ENCODE measurements around the gene FMN1. TPM values are rescaled to one million over a fixed set of nuclear protein-coding genes. Genes with fewer than 3 reads are reported as not detected.

Gene FMN1
- total and polyA plus RNA-seq, 2 of the 8 experiments (the other 6 are each of a cell fraction or from before 2014, with no cell fraction given) = 0.27 to 3.7 TPM

DNA sequence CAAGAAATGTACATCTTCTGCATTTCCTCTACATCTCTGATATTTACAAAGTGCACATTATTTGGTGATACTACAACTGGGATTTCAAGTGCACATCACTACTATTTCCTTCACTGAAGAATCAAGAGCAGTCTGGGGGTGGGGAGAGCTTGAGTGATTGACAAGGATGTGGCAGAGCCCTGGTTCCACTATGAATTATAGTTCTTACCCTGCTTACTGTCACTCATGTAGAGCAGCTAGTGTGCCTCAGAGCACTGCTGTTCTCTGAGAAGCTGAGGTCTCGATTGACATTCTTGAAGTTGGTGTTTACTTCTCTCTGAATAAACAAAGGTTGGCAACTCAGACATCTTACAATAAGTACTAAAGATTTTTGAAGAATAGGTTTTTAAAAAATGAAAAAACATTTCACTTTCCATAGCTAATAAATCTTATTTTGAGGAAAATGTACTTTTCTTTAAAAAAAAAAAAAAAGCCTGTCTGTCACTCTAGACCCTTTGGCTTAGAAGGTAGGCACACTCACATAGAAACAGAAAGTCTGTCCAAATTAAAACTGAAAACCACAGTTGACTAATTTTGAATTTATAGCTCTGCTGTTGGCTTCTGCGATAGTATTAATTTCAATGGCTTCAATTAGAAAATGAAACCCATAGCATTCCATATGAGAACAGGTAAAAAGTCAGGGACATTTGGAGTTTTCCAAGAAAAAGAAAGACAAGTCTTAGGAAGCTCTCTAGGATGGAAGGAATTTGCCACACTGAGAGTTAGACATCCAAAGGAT lies 471.2 kb downstream of the FMN1 start:
- no peak for DNase-seq (ENCODE audit: low read depth in 1 of 2, low spot score in 2 of 2)
- Histone ChIP-seq H3K79me1 (ENCODE audit: low read depth, low read length) (no peaks in the 10 kb centered on the region), H3K18ac (ENCODE audit: extremely low read depth, low read length) (no peak overlapping the region), H2AK5ac (ENCODE audit: low read depth, low read length) (no peak overlapping the region), H3K79me2 (ENCODE audit: control insufficient read depth in 1 of 2, insufficient read depth in 2 of 2, low read length in 2 of 2) (no peaks in the 10 kb centered on the region), H2BK15ac (ENCODE audit: low read length) (no peak overlapping the region), H3K9me3 (ENCODE audit: insufficient read depth in 2 of 2, low read depth in 1 of 2, low read length in 1 of 2) (no peaks in the 10 kb centered on the region), H3K27ac (ENCODE audit: low read depth, low read length) (no peak overlapping the region), H3K36me3 (ENCODE audit: control insufficient read depth in 2 of 4, insufficient read depth in 4 of 4, low read length in 3 of 4) (no peaks in the 10 kb centered on the region; a peak in 1 of 8 replicates), H4K8ac (ENCODE audit: extremely low read depth, insufficient read depth, low read length) (no peak overlapping the region), H2BK5ac (ENCODE audit: low read depth, low read length) (no peak overlapping the region), H3K4me3 (ENCODE audit: extremely low read depth in 1 of 4, insufficient read depth in 2 of 4, low read depth in 3 of 4, low read length in 4 of 4) (no peak overlapping the region), H4K91ac (replicated peaks; ENCODE audit: insufficient read length, low read length) (no peak overlapping the region), H3K56ac (replicated peaks; ENCODE audit: insufficient read length, low read depth, low read length) (no peak overlapping the region), H2BK20ac (ENCODE audit: low read length) (no peak overlapping the region), H4K5ac (ENCODE audit: insufficient read length, low read depth, low read length) (no peak overlapping the region), H3K23me2 (ENCODE audit: low read depth, low read length) (peaks cover 10% of the 10 kb centered on the region; the same call in 1 of the 2 replicates), H3K14ac (ENCODE audit: insufficient read length) (no peak overlapping the region), H3K27me3 (replicated peaks in 1 of 4; ENCODE audit: control insufficient read depth in 3 of 4, extremely low read depth in 1 of 4, insufficient read depth in 3 of 4, low read length in 3 of 4) (peaks cover 15 to 29% (median 23%) of the 10 kb centered on the region in 4 experiments), H3K4me2 (ENCODE audit: insufficient read depth in 1 of 2, low read depth in 2 of 2, low read length in 2 of 2) (no peak overlapping the region), H2BK12ac (ENCODE audit: low read depth, low read length) (no peak overlapping the region; the same call in 1 of the 2 replicates), H3K4me1 (replicated peaks in 1 of 4; ENCODE audit: control insufficient read depth in 3 of 4, insufficient read depth in 4 of 4, low read length in 3 of 4) (peaks cover 0 to 6% (median 5%) of the 10 kb centered on the region in 4 experiments; a peak in 6 of 7 replicates), H3K4ac (replicated peaks; ENCODE audit: insufficient read length, low read depth, low read length) (no peak overlapping the region), H3K23ac (ENCODE audit: insufficient read length) (no peak overlapping the region), H3K9ac (replicated peaks in 1 of 4; ENCODE audit: extremely low read depth in 1 of 4, low read depth in 3 of 4, low read length in 3 of 4) (no peak overlapping the region), H2BK120ac (replicated peaks; ENCODE audit: low read depth, low read length) (no peak overlapping the region), H4K20me1 (replicated peaks in 1 of 2; ENCODE audit: control insufficient read depth in 1 of 2, insufficient read depth in 2 of 2, low read length in 2 of 2) (peaks cover 0 to 2% of the 10 kb centered on the region in 2 experiments), H2AFZ (ENCODE audit: low read length) (no peak overlapping the region)
- TF ChIP-seq TAF7 (optimal IDR thresholded peaks at IDR 0.05; ENCODE audit: borderline replicate concordance, low read depth, low read length) (no peak), SP1 (IDR thresholded peaks at IDR 0.05; ENCODE audit: low read depth, low read length) (no peak), POU5F1 (IDR thresholded peaks at IDR 0.05; ENCODE audit: low read depth, low read length) (no peak)
- 92% methylated on average over 2 of the region's 2 CpGs; no CpG with 5 or more reads in 1 of the 2 experiments for WGBS, 2 experiments (ENCODE audit: extremely low coverage in 1 of 2, insufficient coverage in 1 of 2, insufficient read length in 1 of 2, insufficient replicate concordance in 2 of 2, low coverage in 1 of 2, low lambda C conversion rate in 2 of 2, missing lambda C conversion rate in 1 of 2)
- CTCF ChIA-PET (ENCODE audit: partially characterized antibody) = interaction anchor here (0.6 to 2.9 kb wide), 4 partner anchors 61 to 435 kb away, joined by 3 to 12 read pairs (median 3); no protein-coding TSS in a partner anchor
- POLR2A ChIA-PET (ENCODE audit: partially characterized antibody) = no interaction called here
- FAIRE-seq = no peak
